ENCODE results near the gene GRB10.

The GRB10 gene

DNA sequence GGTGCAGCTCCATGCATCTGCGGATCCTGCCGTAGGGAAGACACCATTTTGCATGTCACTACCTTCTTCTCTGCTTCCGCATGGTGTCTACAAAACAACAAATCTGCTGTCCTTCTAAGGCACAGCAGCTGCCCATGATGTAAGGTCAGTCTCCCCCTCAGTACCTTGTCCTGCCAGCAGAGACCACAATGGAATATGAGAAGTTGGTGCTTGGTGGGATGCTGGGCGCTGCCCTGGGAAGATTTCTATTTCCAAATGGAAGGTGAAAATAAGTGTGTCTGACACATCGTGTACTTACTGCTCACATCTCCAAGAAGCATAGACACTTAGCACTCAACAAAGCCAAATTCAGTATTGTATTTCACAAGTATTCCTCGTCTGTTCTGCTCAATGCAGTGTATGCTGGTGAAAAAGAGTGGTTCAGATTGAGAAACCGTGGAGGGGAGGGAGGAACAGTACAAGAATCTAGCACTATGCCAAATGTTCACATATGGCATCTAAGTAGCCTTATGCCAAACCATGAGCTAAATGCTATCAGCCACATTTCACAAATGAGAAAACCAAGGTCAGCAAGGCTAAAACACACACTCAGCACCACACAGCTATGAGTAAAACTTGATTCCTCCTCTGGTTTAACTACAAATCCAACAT, 95.0 kb downstream of the GRB10 start:
- DNase-seq = no peak

DNA sequence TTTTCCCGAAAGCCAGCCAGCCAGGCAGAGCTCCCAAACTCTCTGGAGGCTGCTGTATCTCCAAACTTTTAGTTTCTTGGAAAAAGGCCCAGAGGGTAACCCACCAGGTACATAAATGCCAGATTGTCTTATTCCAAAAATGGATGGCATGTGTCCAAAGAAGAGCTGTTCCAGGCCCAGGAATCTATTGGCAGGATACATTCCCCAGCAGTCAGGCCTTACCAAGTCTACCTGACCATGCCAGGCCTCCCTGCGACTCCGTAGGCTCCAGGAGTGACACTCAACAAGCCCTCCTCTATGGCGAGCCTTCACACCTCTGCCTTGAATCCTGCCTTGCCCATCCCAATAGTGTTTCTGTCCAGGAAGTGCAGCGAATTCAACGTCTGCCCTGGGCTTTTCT, 95.6 kb downstream of the GRB10 start:
- DNase-seq = no peak

DNA sequence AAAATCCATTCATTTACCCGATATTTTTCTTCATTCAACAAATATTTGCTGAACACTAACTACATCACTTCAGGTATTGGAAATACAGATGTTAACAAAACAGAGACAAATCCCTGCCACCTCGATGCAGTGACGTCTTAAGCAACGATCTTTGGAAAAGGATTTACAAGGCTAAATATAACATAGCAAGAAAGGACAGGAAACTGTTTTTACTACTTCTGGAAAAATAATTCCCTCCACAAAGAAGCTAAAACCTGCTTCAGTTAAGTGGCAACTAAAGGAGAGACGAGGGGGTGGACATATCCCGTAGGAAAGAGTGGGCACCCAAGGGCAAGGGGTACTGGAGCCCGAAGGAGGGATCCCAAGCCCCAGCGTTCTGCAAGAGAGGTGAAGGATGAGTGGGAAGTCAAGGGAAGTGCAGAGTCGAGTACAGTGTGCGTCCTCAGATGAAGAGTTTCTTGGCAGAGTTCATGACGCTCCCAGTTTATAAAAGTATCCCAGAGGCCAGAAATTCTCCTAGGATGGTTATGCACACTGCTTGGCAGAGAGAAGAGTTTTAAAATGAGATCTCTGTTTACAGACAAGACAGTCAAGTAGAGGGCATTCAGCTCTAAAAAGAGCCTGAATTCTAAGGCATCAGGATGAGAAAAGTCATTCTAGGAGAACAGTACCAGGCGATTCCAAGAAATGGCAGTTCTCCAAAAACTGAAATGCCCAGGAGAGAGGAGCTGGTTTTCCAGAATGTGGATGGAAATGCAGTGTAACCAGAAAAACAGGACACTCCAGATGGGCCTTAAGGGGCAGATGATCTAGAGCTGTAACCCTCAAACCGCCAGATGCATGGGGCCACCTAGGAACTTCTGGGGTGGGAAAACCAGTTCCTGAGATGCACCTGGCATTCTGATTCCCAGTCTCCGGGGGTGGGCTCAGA, 97.3 kb downstream of the GRB10 start:
- DNase-seq = no peak

DNA sequence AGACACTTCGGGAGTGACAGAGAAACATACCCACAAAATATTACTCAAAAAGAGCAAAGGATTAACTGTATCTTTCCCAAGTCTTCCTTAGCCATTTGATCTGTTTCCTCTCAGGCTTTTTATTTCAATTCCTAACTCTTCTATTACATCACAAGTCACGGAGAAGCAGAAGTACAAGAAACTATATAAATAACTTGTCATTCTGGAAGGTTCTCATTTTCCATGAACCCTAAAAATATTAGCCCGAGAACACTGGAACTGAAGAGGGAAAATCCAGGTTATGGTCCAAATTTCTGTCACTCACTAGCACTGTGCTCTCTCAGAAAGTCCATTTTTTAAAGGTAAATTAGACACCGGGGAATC, 98.0 kb downstream of the GRB10 start:
- no peak for DNase-seq

DNA sequence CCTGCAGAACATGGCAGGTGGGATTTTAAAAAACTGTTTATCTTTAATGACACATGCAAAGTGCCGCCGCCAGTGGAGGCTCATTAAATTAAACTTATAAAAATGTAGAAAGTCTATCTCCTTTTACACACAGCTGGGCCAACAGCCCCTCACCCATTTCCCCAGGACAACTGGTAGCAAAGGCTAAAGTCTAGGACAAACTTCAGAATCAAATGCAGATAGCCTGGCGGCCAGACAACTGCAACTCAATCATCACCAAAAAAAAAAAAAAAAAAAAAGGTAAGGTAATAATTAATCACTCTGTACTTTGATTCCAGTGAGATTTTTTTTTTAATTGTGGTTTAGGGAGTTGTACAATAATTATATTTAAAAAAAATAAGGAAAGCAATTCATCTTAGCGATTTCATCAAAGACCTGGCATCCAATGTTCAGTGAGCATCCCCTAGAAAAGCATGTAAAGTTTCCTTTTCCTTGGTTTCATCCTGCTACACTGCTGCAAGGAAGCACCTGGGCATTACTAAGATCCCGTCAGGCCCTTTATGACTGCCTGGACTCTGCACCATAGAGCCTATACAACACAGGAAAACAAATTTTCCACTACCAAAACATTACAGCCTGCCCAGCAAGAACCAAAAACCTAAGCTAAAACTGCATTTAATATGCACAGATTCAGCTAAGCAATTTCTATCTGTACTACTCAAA, 98.5 kb downstream of the GRB10 start:
- no peak for DNase-seq

DNA sequence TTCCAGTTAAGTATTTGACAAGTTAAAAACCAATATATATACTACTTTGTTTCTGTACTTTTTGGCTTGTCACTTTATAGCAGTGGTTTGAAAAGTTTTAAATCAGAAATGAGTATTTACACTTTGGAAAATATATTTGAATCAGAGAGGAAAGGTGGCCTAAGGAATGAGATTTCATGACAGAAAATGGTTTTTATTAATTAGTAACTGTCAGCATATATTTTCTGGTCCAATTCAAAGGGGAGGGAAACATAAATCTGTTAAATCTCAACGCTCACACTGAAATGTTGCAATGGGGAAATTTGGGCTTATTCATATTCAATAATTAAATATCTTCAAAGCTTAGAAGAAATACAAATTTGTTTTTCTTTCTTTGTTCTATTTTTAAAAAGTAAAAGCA, 100.1 kb downstream of the GRB10 start:
- DNase-seq = no peak

DNA sequence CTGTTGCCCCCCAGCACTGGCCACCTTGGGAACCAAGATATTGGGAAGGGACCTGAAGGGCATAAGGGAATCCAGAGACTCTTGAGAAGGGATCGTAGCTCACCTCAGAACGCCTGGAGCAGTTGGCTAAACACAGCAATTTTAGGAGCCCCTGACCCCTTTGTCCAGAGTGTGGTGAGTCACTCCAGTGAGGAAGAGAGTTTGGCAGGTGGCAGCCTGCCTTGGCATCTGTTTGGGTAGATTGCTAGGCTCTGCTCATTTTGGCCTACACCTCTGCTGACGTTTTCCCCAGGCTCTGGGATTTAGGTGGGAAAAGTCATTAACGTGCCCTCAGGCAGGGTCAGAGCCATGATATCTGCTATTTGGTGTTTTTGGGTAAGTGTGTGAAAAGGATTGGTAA, 100.6 kb downstream of the GRB10 start:
- DNase-seq = no peak

DNA sequence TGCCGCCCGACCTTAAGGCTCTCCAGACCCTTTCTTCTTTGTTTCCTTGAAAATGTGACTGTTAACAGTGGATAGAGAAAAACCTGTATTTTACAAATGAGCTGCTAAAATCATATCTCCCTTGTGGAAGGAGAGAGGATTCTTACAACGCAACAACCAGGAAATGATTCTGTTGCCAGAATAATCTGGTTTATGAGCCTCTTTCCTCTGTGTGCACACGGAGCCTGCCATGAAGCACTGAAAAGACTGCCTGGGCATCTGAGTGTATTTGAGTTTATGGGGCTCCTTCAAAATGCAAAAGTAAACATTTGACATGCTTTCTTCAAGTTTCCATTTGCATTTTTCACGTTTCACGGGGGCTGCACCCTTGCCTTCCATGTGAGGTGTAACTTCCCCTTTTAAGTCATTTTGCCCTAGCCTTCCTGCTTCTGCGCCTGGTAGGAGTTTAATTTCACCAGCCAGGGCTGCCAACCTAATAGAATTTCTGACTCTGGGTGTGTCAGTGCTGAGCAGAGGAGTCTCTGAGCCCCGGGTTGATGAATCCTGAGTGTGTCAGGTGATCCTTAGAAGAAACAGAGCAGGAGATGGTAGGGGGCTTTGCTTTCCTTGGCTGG, 101.2 kb downstream of the GRB10 start:
- DNase-seq = no peak

DNA sequence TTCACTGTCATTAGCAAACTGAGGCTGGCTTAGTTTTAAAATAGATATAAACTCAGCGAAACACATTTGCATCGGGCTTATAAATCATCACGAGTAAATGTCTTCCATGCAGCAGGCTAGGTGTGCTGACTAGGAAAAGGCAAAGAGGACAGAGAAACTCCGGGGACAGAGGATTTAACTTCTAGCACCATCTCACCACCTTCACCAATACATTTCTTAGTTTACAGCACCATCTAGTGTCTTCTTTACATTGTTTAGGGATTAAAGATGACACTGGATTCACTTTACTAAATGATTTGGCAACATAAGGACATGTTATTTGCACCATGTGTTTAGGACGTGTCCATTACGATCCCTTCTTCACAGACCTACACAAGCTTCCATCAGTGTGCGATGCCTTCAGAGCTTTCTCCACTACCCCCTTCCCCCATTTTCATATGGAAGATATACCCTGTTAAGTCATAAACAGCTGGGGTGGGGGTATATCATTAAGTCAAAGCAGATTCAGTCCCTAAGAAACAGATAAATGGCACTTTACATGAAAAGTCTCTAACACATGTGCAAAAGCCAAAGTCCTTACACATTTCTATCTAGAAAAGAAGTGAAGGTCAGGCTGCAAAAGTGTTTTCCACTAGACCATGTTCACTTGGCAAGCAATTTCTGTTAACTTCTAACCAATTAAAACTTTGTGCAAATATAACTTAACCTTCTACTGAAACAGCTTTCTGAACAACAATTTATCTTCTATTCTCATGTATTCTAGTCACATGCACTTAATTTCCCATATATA, 103.3 kb downstream of the GRB10 start:
- peak; percentile 43 for DNase-seq

DNA sequence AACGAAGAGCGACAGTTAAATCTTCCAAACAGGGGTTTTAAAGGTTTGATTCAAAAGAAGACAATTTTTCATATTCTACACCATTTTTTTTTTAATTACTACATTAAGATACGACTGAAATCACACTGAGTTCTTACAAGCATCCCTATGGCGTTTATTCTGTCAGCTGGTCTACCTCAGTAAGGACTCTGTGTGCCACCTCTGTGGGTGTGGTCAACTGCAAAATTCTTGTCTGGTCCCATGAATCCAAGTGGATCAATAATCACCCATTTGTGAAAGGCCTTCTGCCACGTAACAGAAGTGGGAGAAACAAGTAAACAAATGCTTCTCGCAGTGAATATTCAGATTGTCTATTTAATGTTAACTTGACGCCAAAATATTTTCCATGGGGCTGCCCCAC, 104.1 kb downstream of the GRB10 start:
- DNase-seq = no peak

DNA sequence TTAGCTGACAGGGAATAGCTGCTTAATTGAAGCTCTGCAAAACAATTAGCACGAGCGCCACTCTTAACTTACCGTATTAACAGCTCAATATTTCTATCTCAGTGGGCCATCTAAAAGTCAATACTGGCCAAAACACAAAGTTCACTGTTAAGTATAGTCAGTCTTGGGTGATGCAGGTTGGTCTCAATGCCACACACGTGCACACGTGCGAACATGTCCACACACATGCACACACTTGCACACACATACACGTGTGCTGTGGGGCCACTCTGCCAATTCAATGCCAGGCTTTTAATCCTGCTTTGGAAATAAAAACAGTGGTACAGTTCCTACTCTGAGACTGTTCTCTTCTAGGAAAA, 105.1 kb downstream of the GRB10 start:
- no peak for DNase-seq

DNA sequence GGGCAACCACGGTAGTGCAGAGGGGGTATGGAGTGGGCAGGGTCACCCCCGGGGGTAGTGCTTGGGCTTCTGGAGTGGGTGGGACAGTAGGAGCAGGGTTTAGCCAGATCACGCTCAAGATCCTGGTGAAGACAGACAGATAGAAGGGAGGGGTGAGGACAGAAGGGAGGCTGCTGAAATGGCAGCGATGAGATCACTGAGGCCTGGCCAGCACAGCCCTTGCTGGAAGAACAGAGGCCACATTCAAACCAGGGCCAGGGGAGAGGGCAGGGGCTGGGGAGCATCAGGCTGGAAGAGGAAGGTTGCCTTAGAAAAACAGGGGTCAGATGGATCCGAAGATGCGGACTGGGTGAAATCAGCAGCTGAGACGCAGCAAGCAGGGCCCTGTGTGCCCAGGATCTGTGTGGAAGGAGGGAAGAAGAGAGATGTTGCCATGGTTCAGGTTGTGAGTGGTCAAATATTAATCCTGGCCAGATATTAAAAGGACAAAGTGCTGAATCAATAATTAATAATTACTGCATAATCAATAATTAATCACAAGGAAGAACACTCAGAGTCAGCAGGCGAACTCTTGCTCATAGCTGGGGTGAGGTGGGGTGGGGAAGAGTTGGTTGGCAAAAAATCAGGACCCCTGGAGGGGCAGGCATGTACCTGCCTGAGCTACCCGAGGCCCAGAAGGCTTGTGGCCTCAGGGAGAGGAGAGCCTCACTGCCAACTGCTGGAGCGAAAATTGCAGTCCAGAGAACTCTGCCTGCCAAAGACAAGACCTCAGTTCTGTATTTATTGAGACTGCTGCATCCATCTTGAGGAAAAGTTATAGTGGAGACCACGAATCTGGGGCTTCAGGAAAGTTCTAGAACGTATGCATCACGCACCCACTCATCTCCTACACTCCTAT, 105.7 kb downstream of the GRB10 start:
- no peak for DNase-seq

DNA sequence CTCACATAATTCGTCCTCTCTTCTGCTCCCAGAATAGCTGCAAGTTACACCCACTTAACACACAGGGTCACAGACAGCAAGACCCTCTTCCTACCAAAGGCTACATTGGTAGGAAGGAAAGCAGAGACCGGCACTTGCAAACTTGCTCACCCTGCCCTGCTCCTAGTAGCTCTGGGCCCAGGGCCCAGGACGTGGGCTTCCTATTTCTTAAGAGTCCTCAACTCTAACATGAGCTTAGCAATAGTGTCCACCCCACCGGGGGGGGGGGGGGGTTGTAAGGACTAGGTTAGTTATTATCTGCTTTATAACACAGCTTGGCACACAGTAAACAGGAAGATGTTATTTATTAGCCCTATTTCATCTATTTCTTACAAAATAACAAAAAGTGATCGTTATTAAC, 106.6 kb downstream of the GRB10 start:
- no peak for DNase-seq

DNA sequence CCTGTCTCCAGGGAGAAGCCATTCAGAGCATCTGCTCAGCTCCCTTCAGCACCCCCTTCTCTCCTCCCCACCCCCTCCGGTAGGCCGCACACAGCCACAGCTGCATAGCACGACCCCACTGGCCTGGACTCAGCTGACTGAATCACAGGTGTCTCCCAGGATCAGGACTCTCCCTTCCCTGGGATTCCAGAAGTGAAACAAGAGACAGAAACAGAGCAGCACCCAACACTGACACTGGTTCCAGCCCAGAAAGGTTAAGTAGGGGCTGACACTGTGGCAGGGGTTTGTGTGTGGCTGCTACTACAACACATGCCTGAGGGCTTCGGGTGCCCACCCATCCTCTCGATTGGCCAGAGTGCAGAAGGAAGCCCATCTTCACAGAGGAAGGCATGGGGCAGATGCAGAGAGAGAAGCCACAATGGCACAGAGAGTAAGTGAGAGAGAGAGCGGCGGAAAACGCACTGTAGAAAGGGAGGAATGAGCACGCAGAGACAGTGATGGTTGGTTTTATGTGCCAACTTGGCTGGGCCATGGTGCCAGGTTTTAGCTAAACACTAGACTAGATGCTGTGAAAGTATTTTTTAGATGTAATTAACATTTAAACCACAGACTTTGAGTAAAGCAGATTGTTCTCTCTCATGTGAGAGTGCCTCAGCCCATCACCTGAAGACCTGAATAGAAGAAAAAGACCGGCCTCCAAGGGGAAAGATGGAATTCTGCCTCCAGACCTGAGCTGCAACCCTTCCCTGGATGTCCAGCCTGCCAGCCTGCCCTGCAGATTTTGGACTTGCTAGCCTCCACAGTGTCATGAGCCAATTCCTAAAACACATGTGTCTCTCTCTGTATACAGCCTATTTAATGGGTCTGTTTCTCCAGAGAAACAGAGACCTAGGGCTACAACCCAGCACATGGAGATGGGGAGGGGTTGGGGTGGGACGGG, 107.5 kb downstream of the GRB10 start:
- DNase-seq = no peak

DNA sequence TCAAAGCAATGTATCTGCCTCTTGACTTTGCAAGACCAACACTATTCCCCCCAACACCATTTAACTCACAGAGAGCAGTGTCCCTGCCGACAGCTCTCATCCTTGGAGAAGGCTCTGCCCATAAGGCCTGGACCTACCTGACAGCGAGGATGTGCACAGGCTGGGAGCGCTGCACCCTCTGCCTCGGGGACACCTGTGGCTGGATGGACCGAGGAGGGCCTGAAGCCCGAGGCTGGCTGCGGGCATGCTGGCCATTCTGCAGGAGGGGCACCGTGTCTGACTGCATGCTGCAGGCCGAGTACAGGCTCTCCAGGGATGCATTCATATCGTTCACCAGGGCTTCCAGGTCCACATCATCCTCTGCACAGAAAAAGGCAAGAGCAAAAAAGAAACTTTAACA, 108.4 kb downstream of the GRB10 start:
- DNase-seq = no peak

DNA sequence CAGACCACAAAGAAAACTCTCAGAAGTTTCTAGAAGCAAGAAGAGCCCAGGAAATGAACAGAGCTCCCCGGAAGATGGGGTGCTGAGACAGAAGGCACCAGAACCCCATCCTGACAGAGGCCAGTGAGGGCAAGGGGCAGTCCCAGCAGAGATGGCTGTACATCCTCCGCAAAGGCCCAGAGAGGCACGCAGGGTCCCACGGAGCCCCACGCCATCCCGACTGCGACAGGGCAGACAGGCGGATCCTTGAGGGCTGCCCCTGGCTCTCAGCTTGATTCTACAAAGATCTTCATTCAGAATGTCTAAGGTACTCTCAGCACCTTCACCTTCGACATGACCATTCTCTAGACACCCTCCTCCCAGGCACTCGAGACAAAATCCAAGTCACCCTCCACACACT, 109.6 kb downstream of the GRB10 start:
- DNase-seq = no peak

DNA sequence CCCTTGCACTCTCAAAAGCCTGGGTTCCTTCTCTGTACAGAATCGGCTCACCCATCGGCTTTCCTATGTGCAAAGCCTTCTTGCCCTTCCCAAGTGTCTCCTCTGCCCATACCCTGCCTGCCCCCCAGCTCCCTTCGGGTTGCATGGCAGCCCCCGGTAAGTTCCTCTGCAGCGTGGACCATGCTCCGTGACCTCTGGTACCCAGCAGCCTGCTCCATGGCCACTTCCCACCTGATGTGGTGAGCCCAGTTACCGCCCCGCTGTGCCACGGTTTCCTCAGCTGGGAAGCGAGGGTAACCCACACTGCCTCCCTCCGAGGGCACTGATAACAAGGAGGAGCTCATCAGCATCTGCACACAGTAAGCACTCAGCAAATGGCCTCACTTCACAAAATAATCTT, 110.7 kb downstream of the GRB10 start:
- no peak for DNase-seq

DNA sequence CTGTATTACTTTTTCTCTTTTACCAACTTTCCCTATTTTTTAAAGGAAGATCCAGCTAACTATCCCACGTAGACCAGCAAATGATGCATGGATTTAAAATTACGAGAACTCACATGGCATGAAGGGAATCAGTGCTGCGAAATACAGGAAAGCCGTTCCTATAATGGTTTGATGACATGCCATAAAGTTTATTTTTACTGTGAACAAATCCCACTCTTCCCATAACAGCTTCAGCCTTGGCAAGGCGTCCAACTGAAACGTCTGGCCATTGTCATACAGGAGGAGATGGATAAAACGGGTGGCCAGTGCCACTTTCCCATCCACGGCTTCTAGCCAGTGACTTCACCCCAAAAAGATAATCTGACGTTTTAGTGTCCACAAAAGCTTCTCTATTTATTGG, 111.3 kb downstream of the GRB10 start:
- DNase-seq = no peak

DNA sequence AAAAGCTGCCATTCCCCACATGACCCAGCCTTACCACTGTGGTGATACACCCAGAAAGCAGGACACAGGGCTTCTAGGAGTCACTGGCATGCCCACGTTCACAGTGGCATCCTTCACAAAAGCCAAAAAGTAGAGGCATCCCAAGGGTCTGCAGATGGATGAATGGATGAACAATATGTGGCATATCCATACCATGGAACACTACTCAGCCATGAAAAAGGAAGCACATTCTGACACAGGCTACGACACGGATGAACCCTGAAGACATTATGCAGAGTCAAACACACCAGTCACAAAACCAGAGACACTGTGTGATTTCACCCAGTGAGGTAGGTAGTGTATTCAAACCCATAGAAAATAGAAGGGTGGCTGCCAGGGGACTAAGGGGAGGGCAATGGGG, 112.8 kb downstream of the GRB10 start:
- DNase-seq = no peak

DNA sequence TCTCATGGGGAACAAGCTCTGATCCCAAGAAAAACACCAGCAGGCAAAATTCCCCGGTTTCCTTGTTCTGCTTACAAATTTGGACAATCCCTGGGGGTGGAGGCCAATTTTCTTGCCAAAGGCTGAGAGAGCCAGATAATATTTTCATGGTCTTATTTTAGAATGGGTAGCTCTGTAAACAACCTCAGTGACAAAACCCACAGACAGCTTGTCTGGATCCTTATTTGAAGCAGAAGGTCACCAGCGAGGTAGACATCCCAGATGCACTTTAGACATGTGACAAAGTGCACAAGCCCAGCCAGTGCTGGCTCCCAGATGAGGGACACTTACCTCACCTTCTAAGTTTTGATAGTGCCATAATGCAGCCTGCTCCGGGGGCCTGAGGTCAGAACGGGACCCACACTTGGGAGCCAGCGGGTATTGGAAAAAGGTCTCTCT, 114.9 kb downstream of the GRB10 start:
- DNase-seq = no peak
